Measurements from ENCODE around the gene SLC44A5.
"Not testable (repeated sequence)": the region's sequence is repeated elsewhere in the genome, so short reads cannot be mapped to it uniquely, and the experiment has no call there.

SLC44A5 gene

GRCh38 chr1:75425001-75425650 is 185.8 kb downstream of the SLC44A5 start:
- Histone ChIP-seq H3K9ac (no peak overlapping the region), H3K36me3 (no peaks in the 10 kb centered on the region)

GRCh38 chr1:75423616-75424015 is 187.3 kb downstream of the SLC44A5 start:
- H3K4me3 ChIP-seq, result no peak overlapping the region
- H3K27me3 ChIP-seq, result no peaks in the 10 kb centered on the region
- no peak for TF ChIP-seq Cebpa-rat (IDR thresholded peaks at IDR 0.05)
- no peaks in the 10 kb centered on the region for H3K9me3 ChIP-seq
- H3K36me3 ChIP-seq, result no peaks in the 10 kb centered on the region
- H4K20me1 ChIP-seq, result no peaks in the 10 kb centered on the region
- H3K9ac ChIP-seq, result no peak overlapping the region
- H3K4me1 ChIP-seq, result no peaks in the 10 kb centered on the region
- H3K27ac ChIP-seq, result no peak overlapping the region
- no peak overlapping the region for H3K4me2 ChIP-seq

More at GRCh38 chr1:75425001-75425650, 185.8 kb downstream of the SLC44A5 start:
- Histone ChIP-seq H3K4me2 (no peak overlapping the region), H3K4me1 (no peaks in the 10 kb centered on the region), H3K4me3 (no peak overlapping the region), H3K27ac (no peak overlapping the region), H3K27me3 (no peaks in the 10 kb centered on the region), H3K9me3 (no peaks in the 10 kb centered on the region), H4K20me1 (no peaks in the 10 kb centered on the region)
- TF ChIP-seq Cebpa-rat (IDR thresholded peaks at IDR 0.05), result no peak

- no peak overlapping the region for H3K9ac ChIP-seq
- no peak overlapping the region for H3K4me2 ChIP-seq
- no peaks in the 10 kb centered on the region for H3K9me3 ChIP-seq
- no peak overlapping the region for H3K27ac ChIP-seq
- no peaks in the 10 kb centered on the region for H3K4me1 ChIP-seq
- no peaks in the 10 kb centered on the region for H3K36me3 ChIP-seq
- TF ChIP-seq Cebpa-rat (IDR thresholded peaks at IDR 0.05), result no peak
- H4K20me1 ChIP-seq, result no peaks in the 10 kb centered on the region
- H3K4me3 ChIP-seq, result no peak overlapping the region
- no peaks in the 10 kb centered on the region for H3K27me3 ChIP-seq
These were observed 187.8 kb downstream of the SLC44A5 start for GRCh38 chr1:75423136-75423535.

GRCh38 chr1:75421371-75421770 is 189.5 kb downstream of the SLC44A5 start:
- Histone ChIP-seq H3K4me1 (no peaks in the 10 kb centered on the region), H4K20me1 (no peaks in the 10 kb centered on the region), H3K4me2 (no peak overlapping the region), H3K36me3 (no peaks in the 10 kb centered on the region), H3K9ac (no peak overlapping the region), H3K27ac (no peak overlapping the region), H3K9me3 (peaks cover 11% of the 10 kb centered on the region), H3K4me3 (no peak overlapping the region), H3K27me3 (no peaks in the 10 kb centered on the region)
- no peak for TF ChIP-seq Cebpa-rat (IDR thresholded peaks at IDR 0.05)

GRCh38 chr1:75415187-75415586 is 195.7 kb downstream of the SLC44A5 start:
- Histone ChIP-seq H3K4me1 (no peaks in the 10 kb centered on the region), H3K36me3 (no peaks in the 10 kb centered on the region), H3K4me2 (no peak overlapping the region), H3K4me3 (no peak overlapping the region), H3K9ac (no peak overlapping the region), H3K9me3 (peaks cover 31% of the 10 kb centered on the region), H3K27me3 (no peaks in the 10 kb centered on the region), H3K27ac (no peak overlapping the region), H4K20me1 (no peaks in the 10 kb centered on the region)
- TF ChIP-seq Cebpa-rat (IDR thresholded peaks at IDR 0.05), result no peak

GRCh38 chr1:75412616-75413015 is 198.3 kb downstream of the SLC44A5 start:
- no peaks in the 10 kb centered on the region for H3K4me1 ChIP-seq
- H3K27ac ChIP-seq, result no peak overlapping the region
- no peaks in the 10 kb centered on the region for H4K20me1 ChIP-seq
- no peak overlapping the region for H3K4me3 ChIP-seq
- no peak for TF ChIP-seq Cebpa-rat (IDR thresholded peaks at IDR 0.05)
- no peak overlapping the region for H3K4me2 ChIP-seq
- H3K36me3 ChIP-seq, result no peaks in the 10 kb centered on the region
- no peaks in the 10 kb centered on the region for H3K27me3 ChIP-seq
- H3K9me3 ChIP-seq, result peaks cover 31% of the 10 kb centered on the region
- H3K9ac ChIP-seq, result no peak overlapping the region

- not testable (repeated sequence) for H3K4me3 ChIP-seq, H3K4me1 ChIP-seq, H3K36me3 ChIP-seq, H3K27ac ChIP-seq, H3K4me2 ChIP-seq, H4K20me1 ChIP-seq, H3K9me3 ChIP-seq, H3K27me3 ChIP-seq, H3K9ac ChIP-seq
These were observed 206.2 kb downstream of the SLC44A5 start for GRCh38 chr1:75404681-75405080.

GRCh38 chr1:75403147-75403646 is 207.7 kb downstream of the SLC44A5 start:
- H3K9me3 ChIP-seq, H3K27me3 ChIP-seq, H3K9ac ChIP-seq, H3K4me3 ChIP-seq, H4K20me1 ChIP-seq, H3K4me1 ChIP-seq, H3K27ac ChIP-seq, H3K36me3 ChIP-seq, H3K4me2 ChIP-seq: not testable (repeated sequence)

- Histone ChIP-seq H3K9ac (no peak overlapping the region), H3K4me2 (no peak overlapping the region), H3K27me3 (no peaks in the 10 kb centered on the region), H4K20me1 (no peaks in the 10 kb centered on the region), H3K9me3 (no peaks in the 10 kb centered on the region), H3K4me3 (no peak overlapping the region), H3K36me3 (no peaks in the 10 kb centered on the region), H3K27ac (no peak overlapping the region), H3K4me1 (no peaks in the 10 kb centered on the region)
- no peak for TF ChIP-seq Cebpa-rat (IDR thresholded peaks at IDR 0.05)
These were observed 210.2 kb downstream of the SLC44A5 start for GRCh38 chr1:75400716-75401115.

GRCh38 chr1:75396745-75397144 is 214.2 kb downstream of the SLC44A5 start:
- TF ChIP-seq Cebpa-rat (IDR thresholded peaks at IDR 0.05), result no peak
- peaks cover 11% of the 10 kb centered on the region for H3K4me1 ChIP-seq
- H3K27ac ChIP-seq, result no peak overlapping the region
- H3K9ac ChIP-seq, result no peak overlapping the region
- H3K4me2 ChIP-seq, result no peak overlapping the region
- H3K4me3 ChIP-seq, result no peak overlapping the region
- H3K9me3 ChIP-seq, result peaks cover 1% of the 10 kb centered on the region
- H4K20me1 ChIP-seq, result no peaks in the 10 kb centered on the region
- H3K36me3 ChIP-seq, result no peaks in the 10 kb centered on the region
- H3K27me3 ChIP-seq, result no peaks in the 10 kb centered on the region

GRCh38 chr1:75396260-75396659 is 214.7 kb downstream of the SLC44A5 start:
- Histone ChIP-seq H3K36me3 (no peaks in the 10 kb centered on the region), H3K4me1 (peaks cover 13% of the 10 kb centered on the region), H3K9ac (no peak overlapping the region), H3K27ac (no peak overlapping the region), H3K9me3 (peaks cover 5% of the 10 kb centered on the region), H3K4me3 (no peak overlapping the region), H3K4me2 (no peak overlapping the region), H3K27me3 (no peaks in the 10 kb centered on the region), H4K20me1 (no peaks in the 10 kb centered on the region)
- no peak for TF ChIP-seq Cebpa-rat (IDR thresholded peaks at IDR 0.05)
